HepG2 (cell line): ENCODE data around the gene RFTN1. TPM values are rescaled to one million over a fixed set of nuclear protein-coding genes. Genes with fewer than 3 reads are reported as not detected.

Source experiments
- ATAC-seq: fragments of 200-7000 bp; cut with Tn5 transposase; 3 replicates; pipeline ENCODE4 v1.9.1; 2020; ENCODE audit warnings: mild to moderate bottlenecking, moderate library complexity
- BruUV-seq: library from RNA; stranded (reverse); fragments of 400-500 nt; replicated peaks from 2 replicates; lab custom pipeline; 2021; lab: Mats Ljungman, UMichigan
- CTCF ChIA-PET: fragments of 300-600 bp; formaldehyde crosslinking; extraction: SDS; loops from one replicate; lab custom pipeline; 2021; ENCODE audit warnings: low total read pairs, inconsistent platforms, low intra/inter-chr PET ratio; lab: Yijun Ruan, JAX
- POLR2A ChIA-PET: fragments of 350-600 bp; sonication (Branson Sonifier 250); formaldehyde crosslinking; loops from one replicate; lab custom pipeline; 2020; ENCODE audit warnings: antibody characterized with exemption, inconsistent platforms; lab: Yijun Ruan, JAX
- DNase-seq: peaks from one replicate; pipeline ENCODE4 v3.0.0-alpha.2; 2015; ENCODE audit warnings: low spot score
- FAIRE-seq: peaks from 3 replicates; lab custom pipeline; 2011; peaks lifted over from hg19 to GRCh38; lab: Jason Lieb, UNC
- H2AFZ ChIP-seq: one replicate; pipeline ENCODE4 v1.6.1; 2011; ENCODE audit warnings: low read length, inconsistent platforms
- H3K27ac ChIP-seq: fragments of 300-600 bp; 3 replicates; pipeline ENCODE4 v1.8.0; 2011; ENCODE audit warnings: mixed run types, mild to moderate bottlenecking, mixed read lengths, low read length, inconsistent platforms; ENCODE audit not compliant: insufficient read depth; ENCODE audit errors: extremely low read length
- H3K27me3 ChIP-seq, 2 experiments: fragments of 200-600 bp in 1 of 2; 2 replicates in 1 of 2; 3 replicates in 1 of 2; pipeline versions ENCODE4 v1.6.0 to v1.8.0; 2011; ENCODE audit warnings: low read length in 2 of 2, mild to moderate bottlenecking in 2 of 2, moderate library complexity in 2 of 2, inconsistent platforms in 1 of 2; ENCODE audit not compliant: insufficient read depth in 2 of 2, control insufficient read depth in 1 of 2
- H3K36me3 ChIP-seq, 2 experiments: fragments of 200-600 bp in 1 of 2; replicated peaks in 1 of 2; 2 replicates in 1 of 2; 3 replicates in 1 of 2; pipeline versions ENCODE4 v1.5.1 to v1.8.0; 2011; ENCODE audit warnings: low read length in 2 of 2, inconsistent platforms in 1 of 2; ENCODE audit not compliant: insufficient read depth in 2 of 2, control insufficient read depth in 1 of 2
- H3K4me1 ChIP-seq: 2 replicates; pipeline ENCODE4 v1.5.1; 2012; ENCODE audit warnings: low read length, inconsistent platforms; ENCODE audit not compliant: insufficient read depth
- H3K4me2 ChIP-seq: 2 replicates; pipeline ENCODE4 v1.6.0; 2011; ENCODE audit warnings: low read depth, low read length, inconsistent platforms
- H3K4me3 ChIP-seq, 3 experiments: fragments of 200-600 bp in 1 of 3; sonication (generic), shearing (Covaris generic) in 1 of 3; replicated peaks in 1 of 3; 2 replicates each; pipeline ENCODE4 v1.5.1; 2011 to 2016; ENCODE audit warnings: low read length in 3 of 3, inconsistent platforms in 2 of 3, low read depth in 2 of 3, mild to moderate bottlenecking in 2 of 3, control low read depth in 1 of 3, mixed read lengths in 1 of 3; ENCODE audit not compliant: insufficient read depth in 1 of 3
- H3K79me2 ChIP-seq: one replicate; pipeline ENCODE4 v1.6.1; 2011; ENCODE audit warnings: low read length, inconsistent platforms; ENCODE audit not compliant: insufficient read depth
- H3K9ac ChIP-seq: 2 replicates; pipeline ENCODE4 v1.6.0; 2011; ENCODE audit warnings: mild to moderate bottlenecking, low read depth, low read length, inconsistent platforms; ENCODE audit not compliant: insufficient read depth
- H3K9me3 ChIP-seq: 2 replicates; pipeline ENCODE4 v1.5.1; 2012; ENCODE audit warnings: mild to moderate bottlenecking, low read length
- H4K20me1 ChIP-seq: 2 replicates; pipeline ENCODE4 v1.6.0; 2011; ENCODE audit warnings: inconsistent platforms, mild to moderate bottlenecking, low read length, moderate library complexity; ENCODE audit not compliant: insufficient read depth
- ATRX ChIP-seq: sonication (generic); formaldehyde crosslinking; IDR thresholded peaks from 2 replicates; pipeline ENCODE4 v1.4.0; 2020; ENCODE audit warnings: missing genetic modification reagents, borderline replicate concordance
- MXI1 ChIP-seq: IDR thresholded peaks from 3 replicates; pipeline ENCODE4 v1.6.1; 2012; ENCODE audit warnings: low read depth, low read length, inconsistent platforms, borderline replicate concordance
- RAD21 ChIP-seq: fragments of 450-650 bp; formaldehyde crosslinking; IDR thresholded peaks from 2 replicates; pipeline ENCODE4 v1.5.0; 2020; ENCODE audit warnings: mild to moderate bottlenecking
- SMC3 ChIP-seq: IDR thresholded peaks from 2 replicates; pipeline ENCODE4 v1.6.1; 2011; ENCODE audit warnings: low read length, improper control_type of control experiment
- STAG1 ChIP-seq: sonication (generic); formaldehyde crosslinking; IDR thresholded peaks from 2 replicates; pipeline ENCODE4 v1.4.0; 2020; ENCODE audit warnings: missing genetic modification reagents
- STAT5B ChIP-seq: sonication (generic); formaldehyde crosslinking; IDR thresholded peaks from 2 replicates; pipeline ENCODE4 v1.4.0; 2020; ENCODE audit warnings: missing genetic modification reagents
- WGBS: methylation state at CpG from one replicate; pipeline ENCODE4 v1.1.6; 2017; ENCODE audit warnings: low lambda C conversion rate; 5-methylcytosine and 5-hydroxymethylcytosine counted together
- in situ Hi-C: cut with HindIII; loops from 2 replicates; pipeline ENCODE4 v1.10.0; 2017; ENCODE audit warnings: low pct_unique_long_range_greater_than_20kb; ENCODE audit not compliant: extremely low pct_ligation_motif_present
- intact Hi-C: fragments of 100-400 bp; cut with micrococcal nuclease; formaldehyde crosslinking; loops from one replicate; pipeline ENCODE4 v1.10.0; 2022; ENCODE audit not compliant: unreplicated experiment
- polyA plus RNA-seq, 8 experiments: library from polyadenylated mRNA; depleted of rRNA in 3 of 8; stranded (reverse) in 7 of 8; unstranded in 1 of 8; fragments of >200 nt; fragmentation: Illumina TruSeq in 4 of 8; extraction: Trizol in 4 of 8; gene quantifications; 2 replicates each; pipeline versions ENCODE4 v1.2.1 to v1.2.3, GENCODE V29; 2011 to 2016; ENCODE audit warnings: low read depth in 4 of 8, missing spikeins in 1 of 8, mixed read lengths in 1 of 8; ENCODE audit not compliant: insufficient read depth in 1 of 8
- total RNA-seq, 5 experiments: library from RNA; depleted of rRNA; stranded (reverse); fragments of >200 nt; fragmentation: Illumina TruSeq; extraction: Trizol; gene quantifications; 2 replicates each; pipeline ENCODE4 v1.2.3, GENCODE V29; 2016; ENCODE audit warnings: low read depth in 1 of 5
- TF ChIP-seq, protein P1 (sequence below): sonication (generic); formaldehyde crosslinking; IDR thresholded peaks from 2 replicates; pipeline ENCODE4 v1.5.0; 2020; ENCODE audit warnings: mild to moderate bottlenecking, missing genetic modification reagents, moderate library complexity

The RFTN1 gene
- total and polyA plus RNA-seq, 2 of the 13 experiments (the other 11 are each of a cell fraction or from before 2014, with no cell fraction given), result not detected

DNA sequence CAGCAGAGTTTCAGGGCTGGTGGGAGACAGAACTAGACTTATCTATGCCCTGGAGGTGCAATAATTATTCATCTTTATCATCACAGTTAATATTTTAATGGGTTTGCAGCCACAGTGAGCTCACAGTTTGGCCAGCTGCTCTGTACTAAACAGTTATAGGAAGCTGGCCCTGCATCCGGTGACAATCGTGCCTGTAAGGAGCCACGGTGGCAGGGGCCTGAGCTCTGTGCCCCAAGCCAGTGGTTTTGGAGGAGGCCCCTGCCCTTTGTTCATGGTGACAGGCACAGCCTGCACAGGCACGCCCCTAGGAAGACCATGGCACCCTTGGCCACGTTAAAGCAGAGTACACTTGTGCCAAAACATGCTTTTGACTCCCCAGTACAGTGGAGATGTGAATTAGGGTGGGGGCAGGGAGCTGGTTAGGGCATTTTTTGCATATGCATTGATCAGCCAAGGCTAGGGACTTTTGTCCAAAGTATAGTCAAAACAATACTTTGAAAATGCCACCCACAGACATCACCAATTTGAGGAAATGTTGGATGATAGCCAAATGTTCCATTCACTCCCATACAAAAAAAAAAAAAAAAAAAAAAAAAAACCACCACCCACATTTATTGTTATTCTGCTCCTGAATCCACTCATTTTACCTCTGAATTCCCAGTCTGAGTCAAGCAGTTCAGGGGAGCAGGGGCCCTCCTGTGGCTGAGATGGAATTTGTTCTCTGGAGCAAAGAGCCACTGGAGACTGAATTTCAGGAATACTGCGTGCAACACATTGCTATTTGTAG lies 3.4 kb upstream of the RFTN1 start:
- WGBS, result 0% methylated on average over 6 of the region's 6 CpGs
- FAIRE-seq, result peak; percentile 46
- Histone ChIP-seq H3K4me1 (0 out of 2 replicates have a peak, but pooled peaks cover 7% of the 10 kb centered on the region), H3K79me2 (no peaks in the 10 kb centered on the region), H4K20me1 (no peaks in the 10 kb centered on the region), H2AFZ (no peak overlapping the region), H3K36me3 (no peaks in the 10 kb centered on the region), H3K9me3 (no peaks in the 10 kb centered on the region), H3K27me3 (peaks cover 2 to 39% of the 10 kb centered on the region in 2 experiments), H3K4me3 (no peak overlapping the region), H3K27ac (no peak overlapping the region), H3K9ac (no peak overlapping the region), H3K4me2 (no peak overlapping the region)
- no TSS peak for BruUV-seq
- TF ChIP-seq RAD21 (CRISPR knock-in tag), result peak; percentile 12; the same call in 1 of the 2 replicates
- peak; percentile 58 for TF ChIP-seq STAG1
- no peak for TF ChIP-seq MXI1
- no peak for TF ChIP-seq STAT5B (CRISPR knock-in tag)
- no peak for TF ChIP-seq ATRX (CRISPR knock-in tag)
- TF ChIP-seq, protein P1, sequence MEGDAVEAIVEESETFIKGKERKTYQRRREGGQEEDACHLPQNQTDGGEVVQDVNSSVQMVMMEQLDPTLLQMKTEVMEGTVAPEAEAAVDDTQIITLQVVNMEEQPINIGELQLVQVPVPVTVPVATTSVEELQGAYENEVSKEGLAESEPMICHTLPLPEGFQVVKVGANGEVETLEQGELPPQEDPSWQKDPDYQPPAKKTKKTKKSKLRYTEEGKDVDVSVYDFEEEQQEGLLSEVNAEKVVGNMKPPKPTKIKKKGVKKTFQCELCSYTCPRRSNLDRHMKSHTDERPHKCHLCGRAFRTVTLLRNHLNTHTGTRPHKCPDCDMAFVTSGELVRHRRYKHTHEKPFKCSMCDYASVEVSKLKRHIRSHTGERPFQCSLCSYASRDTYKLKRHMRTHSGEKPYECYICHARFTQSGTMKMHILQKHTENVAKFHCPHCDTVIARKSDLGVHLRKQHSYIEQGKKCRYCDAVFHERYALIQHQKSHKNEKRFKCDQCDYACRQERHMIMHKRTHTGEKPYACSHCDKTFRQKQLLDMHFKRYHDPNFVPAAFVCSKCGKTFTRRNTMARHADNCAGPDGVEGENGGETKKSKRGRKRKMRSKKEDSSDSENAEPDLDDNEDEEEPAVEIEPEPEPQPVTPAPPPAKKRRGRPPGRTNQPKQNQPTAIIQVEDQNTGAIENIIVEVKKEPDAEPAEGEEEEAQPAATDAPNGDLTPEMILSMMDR, result peak; percentile 58
- peak; percentile 64 for TF ChIP-seq SMC3
- intact Hi-C loops, result loop anchor here (1.0 kb wide), 1 partner anchor 227 kb away; no protein-coding TSS in a partner anchor
- POLR2A ChIA-PET, result no interaction called here
- CTCF ChIA-PET, result interaction anchor here (0.6 kb wide), 1 partner anchor 227 kb away, joined by 3 read pairs; no protein-coding TSS in a partner anchor
- ATAC-seq, result peak; percentile 80
- in situ Hi-C loops, result loop anchor here (10.0 kb wide), 1 partner anchor 222 kb away; no protein-coding TSS in a partner anchor
- peak; percentile 33 for DNase-seq
